HG03280 (cell line): ENCODE measurements around the gene MYH7.

ENCODE experiments used
- ATAC-seq: cut with Tn5 transposase; IDR thresholded peaks from one replicate; pipeline ENCODE4 v1.9.1; 2021; ENCODE audit warnings: mild to moderate bottlenecking, moderate library complexity; ENCODE audit not compliant: unreplicated experiment

The MYH7 gene

GRCh38 chr14:23373041-23373440, 62.4 kb downstream of the MYH7 start:
- no peak for ATAC-seq

- no peak for ATAC-seq
These were observed 63.0 kb downstream of the MYH7 start, which contains the start of gene IL25 for GRCh38 chr14:23372509-23372908. Gene IL25 (plus strand): TSS chr14:23372809.

- no peak for ATAC-seq
These were observed 63.6 kb downstream of the MYH7 start for GRCh38 chr14:23371865-23372264.

GRCh38 chr14:23370221-23370620, 65.2 kb downstream of the MYH7 start:
- ATAC-seq, result no peak

- no peak for ATAC-seq
These were observed 69.0 kb downstream of the MYH7 start for GRCh38 chr14:23366426-23366921.

- no peak for ATAC-seq
These were observed 69.6 kb downstream of the MYH7 start for GRCh38 chr14:23365732-23366425.

- no peak for ATAC-seq
These were observed 70.3 kb downstream of the MYH7 start, which contains the start of gene EFS for GRCh38 chr14:23365036-23365731. Gene EFS (minus strand): TSS chr14:23365172. CDS start chr14:23365025, 147 bp downstream.

GRCh38 chr14:23364164-23365035, 71.1 kb downstream of the MYH7 start:
- no peak for ATAC-seq
